ENCODE results near the gene CRELD2. TPM values are rescaled to one million over a fixed set of nuclear protein-coding genes. Genes with fewer than 3 reads are reported as not detected.

Gene CRELD2
- total and polyA plus RNA-seq, 2 of the 13 experiments (the other 11 are each of a cell fraction or from before 2014, with no cell fraction given): 17.2 to 44.7 TPM

DNA sequence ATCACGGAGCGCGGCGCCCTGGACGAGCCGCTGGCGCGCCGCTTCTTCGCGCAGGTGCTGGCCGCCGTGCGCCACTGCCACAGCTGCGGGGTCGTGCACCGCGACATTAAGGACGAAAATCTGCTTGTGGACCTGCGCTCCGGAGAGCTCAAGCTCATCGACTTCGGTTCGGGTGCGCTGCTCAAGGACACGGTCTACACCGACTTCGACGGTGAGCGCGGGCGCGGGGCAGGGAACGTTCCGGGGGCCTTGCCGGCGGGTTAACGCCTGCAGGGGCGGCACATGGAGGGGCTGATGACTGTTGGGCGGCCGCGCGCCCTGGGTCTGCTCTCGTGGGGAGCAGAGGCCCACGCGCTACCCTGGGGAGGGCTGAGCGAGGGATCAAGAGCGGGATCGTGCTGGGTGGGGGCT lies 43.2 kb downstream of the CRELD2 start (continued):
- TF ChIP-seq ISL2 (CRISPR knock-in tag; IDR thresholded peaks at IDR 0.05) (no peak), ZC3H4 (CRISPR knock-in tag; IDR thresholded peaks at IDR 0.05; ENCODE audit: borderline replicate concordance) (no peak), ZNF878 (CRISPR knock-in tag; IDR thresholded peaks at IDR 0.05) (no peak), NFRKB (IDR thresholded peaks at IDR 0.05) (no peak), SRF (IDR thresholded peaks at IDR 0.05; ENCODE audit: low read depth, low read length) (no peak), ZMAT3 (CRISPR knock-in tag; conservative IDR thresholded peaks at IDR 0.05) (no peak), AGO1 (IDR thresholded peaks at IDR 0.05; ENCODE audit: low read depth, low read length, poor library complexity, severe bottlenecking) (no peak), MIER3 (CRISPR knock-in tag; IDR thresholded peaks at IDR 0.05; ENCODE audit: borderline replicate concordance) (no peak), CENPT (CRISPR knock-in tag; IDR thresholded peaks at IDR 0.05; ENCODE audit: low read depth) (no peak), ZNF224 (CRISPR knock-in tag; IDR thresholded peaks at IDR 0.05) (0 out of 2 replicates have a peak, but pooled peaks have one; percentile 72), ZFP36L1 (CRISPR knock-in tag; IDR thresholded peaks at IDR 0.05) (no peak)
- TF ChIP-seq, protein P1, sequence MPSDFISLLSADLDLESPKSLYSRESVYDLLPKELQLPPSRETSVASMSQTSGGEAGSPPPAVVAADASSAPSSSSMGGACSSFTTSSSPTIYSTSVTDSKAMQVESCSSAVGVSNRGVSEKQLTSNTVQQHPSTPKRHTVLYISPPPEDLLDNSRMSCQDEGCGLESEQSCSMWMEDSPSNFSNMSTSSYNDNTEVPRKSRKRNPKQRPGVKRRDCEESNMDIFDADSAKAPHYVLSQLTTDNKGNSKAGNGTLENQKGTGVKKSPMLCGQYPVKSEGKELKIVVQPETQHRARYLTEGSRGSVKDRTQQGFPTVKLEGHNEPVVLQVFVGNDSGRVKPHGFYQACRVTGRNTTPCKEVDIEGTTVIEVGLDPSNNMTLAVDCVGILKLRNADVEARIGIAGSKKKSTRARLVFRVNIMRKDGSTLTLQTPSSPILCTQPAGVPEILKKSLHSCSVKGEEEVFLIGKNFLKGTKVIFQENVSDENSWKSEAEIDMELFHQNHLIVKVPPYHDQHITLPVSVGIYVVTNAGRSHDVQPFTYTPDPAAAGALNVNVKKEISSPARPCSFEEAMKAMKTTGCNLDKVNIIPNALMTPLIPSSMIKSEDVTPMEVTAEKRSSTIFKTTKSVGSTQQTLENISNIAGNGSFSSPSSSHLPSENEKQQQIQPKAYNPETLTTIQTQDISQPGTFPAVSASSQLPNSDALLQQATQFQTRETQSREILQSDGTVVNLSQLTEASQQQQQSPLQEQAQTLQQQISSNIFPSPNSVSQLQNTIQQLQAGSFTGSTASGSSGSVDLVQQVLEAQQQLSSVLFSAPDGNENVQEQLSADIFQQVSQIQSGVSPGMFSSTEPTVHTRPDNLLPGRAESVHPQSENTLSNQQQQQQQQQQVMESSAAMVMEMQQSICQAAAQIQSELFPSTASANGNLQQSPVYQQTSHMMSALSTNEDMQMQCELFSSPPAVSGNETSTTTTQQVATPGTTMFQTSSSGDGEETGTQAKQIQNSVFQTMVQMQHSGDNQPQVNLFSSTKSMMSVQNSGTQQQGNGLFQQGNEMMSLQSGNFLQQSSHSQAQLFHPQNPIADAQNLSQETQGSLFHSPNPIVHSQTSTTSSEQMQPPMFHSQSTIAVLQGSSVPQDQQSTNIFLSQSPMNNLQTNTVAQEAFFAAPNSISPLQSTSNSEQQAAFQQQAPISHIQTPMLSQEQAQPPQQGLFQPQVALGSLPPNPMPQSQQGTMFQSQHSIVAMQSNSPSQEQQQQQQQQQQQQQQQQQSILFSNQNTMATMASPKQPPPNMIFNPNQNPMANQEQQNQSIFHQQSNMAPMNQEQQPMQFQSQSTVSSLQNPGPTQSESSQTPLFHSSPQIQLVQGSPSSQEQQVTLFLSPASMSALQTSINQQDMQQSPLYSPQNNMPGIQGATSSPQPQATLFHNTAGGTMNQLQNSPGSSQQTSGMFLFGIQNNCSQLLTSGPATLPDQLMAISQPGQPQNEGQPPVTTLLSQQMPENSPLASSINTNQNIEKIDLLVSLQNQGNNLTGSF (CRISPR knock-in tag; IDR thresholded peaks at IDR 0.05): no peak
- TF ChIP-seq, protein P2, sequence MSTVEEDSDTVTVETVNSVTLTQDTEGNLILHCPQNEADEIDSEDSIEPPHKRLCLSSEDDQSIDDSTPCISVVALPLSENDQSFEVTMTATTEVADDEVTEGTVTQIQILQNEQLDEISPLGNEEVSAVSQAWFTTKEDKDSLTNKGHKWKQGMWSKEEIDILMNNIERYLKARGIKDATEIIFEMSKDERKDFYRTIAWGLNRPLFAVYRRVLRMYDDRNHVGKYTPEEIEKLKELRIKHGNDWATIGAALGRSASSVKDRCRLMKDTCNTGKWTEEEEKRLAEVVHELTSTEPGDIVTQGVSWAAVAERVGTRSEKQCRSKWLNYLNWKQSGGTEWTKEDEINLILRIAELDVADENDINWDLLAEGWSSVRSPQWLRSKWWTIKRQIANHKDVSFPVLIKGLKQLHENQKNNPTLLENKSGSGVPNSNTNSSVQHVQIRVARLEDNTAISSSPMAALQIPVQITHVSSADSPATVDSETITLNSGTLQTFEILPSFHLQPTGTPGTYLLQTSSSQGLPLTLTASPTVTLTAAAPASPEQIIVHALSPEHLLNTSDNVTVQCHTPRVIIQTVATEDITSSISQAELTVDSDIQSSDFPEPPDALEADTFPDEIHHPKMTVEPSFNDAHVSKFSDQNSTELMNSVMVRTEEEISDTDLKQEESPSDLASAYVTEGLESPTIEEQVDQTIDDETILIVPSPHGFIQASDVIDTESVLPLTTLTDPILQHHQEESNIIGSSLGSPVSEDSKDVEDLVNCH (CRISPR knock-in tag; IDR thresholded peaks at IDR 0.05): no peak
- TF ChIP-seq, protein P3, sequence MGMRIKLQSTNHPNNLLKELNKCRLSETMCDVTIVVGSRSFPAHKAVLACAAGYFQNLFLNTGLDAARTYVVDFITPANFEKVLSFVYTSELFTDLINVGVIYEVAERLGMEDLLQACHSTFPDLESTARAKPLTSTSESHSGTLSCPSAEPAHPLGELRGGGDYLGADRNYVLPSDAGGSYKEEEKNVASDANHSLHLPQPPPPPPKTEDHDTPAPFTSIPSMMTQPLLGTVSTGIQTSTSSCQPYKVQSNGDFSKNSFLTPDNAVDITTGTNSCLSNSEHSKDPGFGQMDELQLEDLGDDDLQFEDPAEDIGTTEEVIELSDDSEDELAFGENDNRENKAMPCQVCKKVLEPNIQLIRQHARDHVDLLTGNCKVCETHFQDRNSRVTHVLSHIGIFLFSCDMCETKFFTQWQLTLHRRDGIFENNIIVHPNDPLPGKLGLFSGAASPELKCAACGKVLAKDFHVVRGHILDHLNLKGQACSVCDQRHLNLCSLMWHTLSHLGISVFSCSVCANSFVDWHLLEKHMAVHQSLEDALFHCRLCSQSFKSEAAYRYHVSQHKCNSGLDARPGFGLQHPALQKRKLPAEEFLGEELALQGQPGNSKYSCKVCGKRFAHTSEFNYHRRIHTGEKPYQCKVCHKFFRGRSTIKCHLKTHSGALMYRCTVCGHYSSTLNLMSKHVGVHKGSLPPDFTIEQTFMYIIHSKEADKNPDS (CRISPR knock-in tag; IDR thresholded peaks at IDR 0.05): no peak
- TF ChIP-seq, protein P4, sequence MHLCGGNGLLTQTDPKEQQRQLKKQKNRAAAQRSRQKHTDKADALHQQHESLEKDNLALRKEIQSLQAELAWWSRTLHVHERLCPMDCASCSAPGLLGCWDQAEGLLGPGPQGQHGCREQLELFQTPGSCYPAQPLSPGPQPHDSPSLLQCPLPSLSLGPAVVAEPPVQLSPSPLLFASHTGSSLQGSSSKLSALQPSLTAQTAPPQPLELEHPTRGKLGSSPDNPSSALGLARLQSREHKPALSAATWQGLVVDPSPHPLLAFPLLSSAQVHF (CRISPR knock-in tag; IDR thresholded peaks at IDR 0.05): no peak
- TF ChIP-seq, protein P5, sequence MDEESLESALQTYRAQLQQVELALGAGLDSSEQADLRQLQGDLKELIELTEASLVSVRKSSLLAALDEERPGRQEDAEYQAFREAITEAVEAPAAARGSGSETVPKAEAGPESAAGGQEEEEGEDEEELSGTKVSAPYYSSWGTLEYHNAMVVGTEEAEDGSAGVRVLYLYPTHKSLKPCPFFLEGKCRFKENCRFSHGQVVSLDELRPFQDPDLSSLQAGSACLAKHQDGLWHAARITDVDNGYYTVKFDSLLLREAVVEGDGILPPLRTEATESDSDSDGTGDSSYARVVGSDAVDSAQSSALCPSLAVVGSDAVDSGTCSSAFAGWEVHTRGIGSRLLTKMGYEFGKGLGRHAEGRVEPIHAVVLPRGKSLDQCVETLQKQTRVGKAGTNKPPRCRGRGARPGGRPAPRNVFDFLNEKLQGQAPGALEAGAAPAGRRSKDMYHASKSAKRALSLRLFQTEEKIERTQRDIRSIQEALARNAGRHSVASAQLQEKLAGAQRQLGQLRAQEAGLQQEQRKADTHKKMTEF (CRISPR knock-in tag; IDR thresholded peaks at IDR 0.05): no peak

Measured in HepG2 (cell line).